Neural cell (in vitro differentiated cells): ENCODE measurements around the gene C1RL. TPM values are rescaled to one million over a fixed set of nuclear protein-coding genes. Genes with fewer than 3 reads are reported as not detected.

Source experiments
- H2AFZ ChIP-seq: fragments of 200-600, 300-800 bp; sonication (generic), shearing (Covaris generic); 2 replicates; pipeline ENCODE4 v1.6.0; 2014; ENCODE audit warnings: low read depth, mild to moderate bottlenecking, antibody characterized with exemption, low read length, moderate library complexity
- H3F3A ChIP-seq: fragments of 200-600 bp; shearing (Covaris generic); 2 replicates; pipeline ENCODE4 v1.6.1; 2016; ENCODE audit warnings: mild to moderate bottlenecking, moderate library complexity, mixed read lengths, antibody characterized with exemption, low read length; ENCODE audit not compliant: insufficient read depth, poor library complexity, severe bottlenecking
- H3K27ac ChIP-seq: fragments of 200-600, 300-800 bp; sonication (generic), shearing (Covaris generic); 2 replicates; pipeline ENCODE4 v1.5.1; 2014; ENCODE audit warnings: mild to moderate bottlenecking, low read length, moderate library complexity
- H3K27me3 ChIP-seq: fragments of 300-800, 200-600 bp; sonication (generic), shearing (Covaris generic); 2 replicates; pipeline ENCODE4 v1.6.0; 2014; ENCODE audit warnings: mild to moderate bottlenecking, low read depth, low read length, moderate library complexity; ENCODE audit not compliant: insufficient read depth
- H3K36me3 ChIP-seq: fragments of 300-800, 200-600 bp; sonication (generic), shearing (Covaris generic); 2 replicates; pipeline ENCODE4 v1.5.1; 2014; ENCODE audit warnings: mild to moderate bottlenecking, antibody characterized with exemption, low read length, moderate library complexity; ENCODE audit not compliant: insufficient read depth
- H3K4me2 ChIP-seq: fragments of 300-800, 200-600 bp; sonication (generic), shearing (Covaris generic); 2 replicates; pipeline ENCODE4 v1.6.0; 2014; ENCODE audit warnings: mild to moderate bottlenecking, low read length
- H3K4me3 ChIP-seq: fragments of 300-800, 200-600 bp; sonication (generic), shearing (Covaris generic); 2 replicates; pipeline ENCODE4 v1.5.1; 2014; ENCODE audit warnings: mild to moderate bottlenecking, low read length, moderate library complexity
- H3K79me2 ChIP-seq: fragments of 200-600 bp; shearing (Covaris generic); replicated peaks from 2 replicates; pipeline ENCODE4 v1.6.0; 2014; ENCODE audit warnings: mild to moderate bottlenecking, low read length, moderate library complexity; ENCODE audit not compliant: insufficient read depth
- H3K9ac ChIP-seq: fragments of 300-800, 200-600 bp; sonication (generic), shearing (Covaris generic); 2 replicates; pipeline ENCODE4 v1.6.1; 2016; ENCODE audit warnings: mild to moderate bottlenecking, low read length, mixed read lengths
- H3K9me2 ChIP-seq: fragments of 200-600 bp; shearing (Covaris generic); 2 replicates; pipeline ENCODE4 v1.6.1; 2016; ENCODE audit warnings: mild to moderate bottlenecking, low read length, mixed read lengths; ENCODE audit not compliant: insufficient read depth
- H3K9me3 ChIP-seq: fragments of 200-600, 300-800 bp; sonication (generic), shearing (Covaris generic); 2 replicates; pipeline ENCODE4 v1.6.1; 2016; ENCODE audit warnings: mild to moderate bottlenecking, mixed run types, low read length, moderate library complexity, mixed read lengths
- H4K20me1 ChIP-seq: fragments of 200-600 bp; shearing (Covaris generic); 2 replicates; pipeline ENCODE4 v1.6.1; 2016; ENCODE audit warnings: mild to moderate bottlenecking, mixed run types; ENCODE audit not compliant: insufficient read depth
- CTCF ChIP-seq: fragments of 450-650 bp; IDR thresholded peaks from 2 replicates; pipeline ENCODE4 v1.5.1; 2014; ENCODE audit warnings: antibody characterized with exemption, mild to moderate bottlenecking, moderate library complexity; ENCODE audit not compliant: poor library complexity, severe bottlenecking
- EP300 ChIP-seq: fragments of 450-650 bp; conservative IDR thresholded peaks from 2 replicates; pipeline ENCODE4 v1.6.1; 2014; ENCODE audit warnings: antibody characterized with exemption, mild to moderate bottlenecking, moderate library complexity; ENCODE audit not compliant: poor library complexity, severe bottlenecking
- EZH2 ChIP-seq: fragments of 200-600, 300-800 bp; shearing (Covaris generic), sonication (generic); IDR thresholded peaks from 2 replicates; pipeline ENCODE4 v1.6.1; 2014; ENCODE audit warnings: antibody characterized with exemption, low read length, borderline replicate concordance, mild to moderate bottlenecking; ENCODE audit not compliant: insufficient read depth, poor library complexity, severe bottlenecking
- MXI1 ChIP-seq: fragments of 450-650 bp; conservative IDR thresholded peaks from 2 replicates; pipeline ENCODE4 v1.6.1; 2014; ENCODE audit warnings: antibody characterized with exemption, mild to moderate bottlenecking; ENCODE audit not compliant: poor library complexity, severe bottlenecking
- POLR2AphosphoS5 ChIP-seq: IDR thresholded peaks from 2 replicates; pipeline ENCODE4 v1.6.1; 2012
- RAD21 ChIP-seq: fragments of 450-650 bp; conservative IDR thresholded peaks from 2 replicates; pipeline ENCODE4 v1.6.1; 2014; ENCODE audit warnings: antibody characterized with exemption, mild to moderate bottlenecking, moderate library complexity
- REST ChIP-seq: IDR thresholded peaks from 2 replicates; pipeline ENCODE4 v1.6.1; 2012; ENCODE audit warnings: borderline replicate concordance
- SMC3 ChIP-seq: fragments of 450-650 bp; conservative IDR thresholded peaks from 2 replicates; pipeline ENCODE4 v1.6.1; 2014; ENCODE audit warnings: antibody characterized with exemption, mild to moderate bottlenecking, moderate library complexity; ENCODE audit not compliant: poor library complexity
- TAF1 ChIP-seq: IDR thresholded peaks from 2 replicates; pipeline ENCODE4 v1.6.1; 2012; ENCODE audit warnings: low read depth
- polyA plus RNA-seq: library from polyadenylated mRNA; depleted of rRNA; stranded (reverse); fragments of >200 nt; gene quantifications from 2 replicates; pipeline ENCODE4 v1.2.3, GENCODE V29; 2014

C1RL gene
- polyA plus RNA-seq, 1 donor from 2014 or later: 2.8 TPM

GRCh38 chr12:7134396-7135166 lies 25.6 kb upstream of the C1RL start:
- no peak overlapping the region for H2AFZ ChIP-seq
- no peaks in the 10 kb centered on the region for H3K9me3 ChIP-seq
- H3K4me3 ChIP-seq: no peak overlapping the region
- H3F3A ChIP-seq: no peaks in the 10 kb centered on the region
- peaks cover 14% of the 10 kb centered on the region for H3K79me2 ChIP-seq
- H3K9me2 ChIP-seq: no peaks in the 10 kb centered on the region
- H3K27ac ChIP-seq: no peak overlapping the region
- H4K20me1 ChIP-seq: no peaks in the 10 kb centered on the region
- no peak for TF ChIP-seq CTCF
- TF ChIP-seq MXI1: no peak
- TF ChIP-seq EZH2: no peak
- TF ChIP-seq TAF1: no peak
- TF ChIP-seq REST: no peak
- TF ChIP-seq RAD21: no peak
- TF ChIP-seq POLR2AphosphoS5: no peak
- no peak for TF ChIP-seq SMC3
- no peak for TF ChIP-seq EP300
- H3K9ac ChIP-seq: no peak overlapping the region
- no peaks in the 10 kb centered on the region for H3K27me3 ChIP-seq
- H3K4me2 ChIP-seq: no peak overlapping the region
- H3K36me3 ChIP-seq: peaks cover 7% of the 10 kb centered on the region

GRCh38 chr12:7131502-7131866 lies 22.5 kb upstream of the C1RL start:
- no peaks in the 10 kb centered on the region for H3F3A ChIP-seq
- no peaks in the 10 kb centered on the region for H3K9me2 ChIP-seq
- peak overlapping the region; percentile 97 for H3K9ac ChIP-seq
- H3K27me3 ChIP-seq: peaks cover 5% of the 10 kb centered on the region
- no peaks in the 10 kb centered on the region for H4K20me1 ChIP-seq
- H3K79me2 ChIP-seq: peaks cover 14% of the 10 kb centered on the region
- no peaks in the 10 kb centered on the region for H3K36me3 ChIP-seq
- H3K9me3 ChIP-seq: no peaks in the 10 kb centered on the region
- H2AFZ ChIP-seq: no peak overlapping the region
- TF ChIP-seq MXI1 (no peak), RAD21 (no peak), REST (no peak), CTCF (no peak), POLR2AphosphoS5 (no peak), EZH2 (no peak)
- peak overlapping the region; percentile 95 for H3K4me2 ChIP-seq
- H3K27ac ChIP-seq: peak overlapping the region; percentile 89
- peak overlapping the region; percentile 85 for H3K4me3 ChIP-seq
